ENCODE measurements around the gene RNF222.

The RNF222 gene

DNA sequence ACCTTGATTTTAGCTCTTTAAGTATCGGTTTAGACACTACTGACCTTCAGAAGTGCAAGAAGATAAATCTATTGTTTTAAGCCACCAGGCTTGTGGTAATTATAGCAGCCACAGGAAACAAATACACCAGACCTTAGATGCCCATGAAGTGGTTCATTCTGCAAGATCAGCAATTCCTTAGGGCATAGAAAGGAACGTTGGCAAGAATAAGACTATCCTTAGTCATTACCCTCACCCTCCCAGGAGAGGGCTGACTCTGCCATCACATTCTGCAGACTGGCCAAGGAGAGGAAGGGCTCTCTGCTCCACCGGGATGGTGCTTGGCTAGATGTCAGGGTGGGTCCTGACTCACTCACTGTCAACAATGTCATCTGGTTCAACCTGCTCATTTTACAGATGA is 23.9 kb upstream of the RNF222 start:
- Histone ChIP-seq H3K36me3 (ENCODE audit: insufficient read depth, insufficient read length, low read length) (no peaks in the 10 kb centered on the region), H3K9ac (ENCODE audit: insufficient read length, low read depth) (no peak overlapping the region), H3K4me1 (ENCODE audit: insufficient read depth, insufficient read length) (no peaks in the 10 kb centered on the region), H3K9me3 (ENCODE audit: insufficient read depth, low read length) (no peaks in the 10 kb centered on the region), H3K4me3 (ENCODE audit: insufficient read length, low read depth) (no peak overlapping the region), H3K27me3 (ENCODE audit: insufficient read depth, insufficient read length) (no peaks in the 10 kb centered on the region)
- no peak for DNase-seq (ENCODE audit: low read depth, low spot score)
- TF ChIP-seq YY1 (IDR thresholded peaks at IDR 0.05; ENCODE audit: insufficient read depth, insufficient read length) (no peak), SUZ12 (IDR thresholded peaks at IDR 0.05; ENCODE audit: extremely low read depth, insufficient read depth, insufficient read length) (no peak), ZNF274 (IDR thresholded peaks at IDR 0.05; ENCODE audit: low read depth, low read length) (no peak)

- Histone ChIP-seq H3K4me1 (ENCODE audit: insufficient read depth, insufficient read length) (no peaks in the 10 kb centered on the region), H3K9ac (ENCODE audit: insufficient read length, low read depth) (no peak overlapping the region), H3K9me3 (ENCODE audit: insufficient read depth, low read length) (no peaks in the 10 kb centered on the region), H3K4me3 (ENCODE audit: insufficient read length, low read depth) (no peak overlapping the region), H3K27me3 (ENCODE audit: insufficient read depth, insufficient read length) (no peaks in the 10 kb centered on the region), H3K36me3 (ENCODE audit: insufficient read depth, insufficient read length, low read length) (no peaks in the 10 kb centered on the region)
- TF ChIP-seq ZNF274 (IDR thresholded peaks at IDR 0.05; ENCODE audit: low read depth, low read length): no peak
- TF ChIP-seq SUZ12 (IDR thresholded peaks at IDR 0.05; ENCODE audit: extremely low read depth, insufficient read depth, insufficient read length): no peak
- no peak for TF ChIP-seq YY1 (IDR thresholded peaks at IDR 0.05; ENCODE audit: insufficient read depth, insufficient read length)
- no peak for DNase-seq (ENCODE audit: low read depth, low spot score)
Observed at GRCh38 chr17:8420041-8420934, 22.7 kb upstream of the RNF222 start.

- Histone ChIP-seq H3K36me3 (ENCODE audit: insufficient read depth, insufficient read length, low read length) (no peaks in the 10 kb centered on the region), H3K9ac (ENCODE audit: insufficient read length, low read depth) (no peak overlapping the region), H3K4me3 (ENCODE audit: insufficient read length, low read depth) (no peak overlapping the region), H3K4me1 (ENCODE audit: insufficient read depth, insufficient read length) (no peaks in the 10 kb centered on the region), H3K9me3 (ENCODE audit: insufficient read depth, low read length) (no peaks in the 10 kb centered on the region), H3K27me3 (ENCODE audit: insufficient read depth, insufficient read length) (no peaks in the 10 kb centered on the region)
- TF ChIP-seq SUZ12 (IDR thresholded peaks at IDR 0.05; ENCODE audit: extremely low read depth, insufficient read depth, insufficient read length) (no peak), YY1 (IDR thresholded peaks at IDR 0.05; ENCODE audit: insufficient read depth, insufficient read length) (no peak), ZNF274 (IDR thresholded peaks at IDR 0.05; ENCODE audit: low read depth, low read length) (no peak)
- no peak for DNase-seq (ENCODE audit: low read depth, low spot score)
Observed at GRCh38 chr17:8419305-8419704, 21.7 kb upstream of the RNF222 start.

- Histone ChIP-seq H3K4me1 (ENCODE audit: insufficient read depth, insufficient read length) (no peaks in the 10 kb centered on the region), H3K4me3 (ENCODE audit: insufficient read length, low read depth) (no peak overlapping the region), H3K27me3 (ENCODE audit: insufficient read depth, insufficient read length) (no peaks in the 10 kb centered on the region), H3K36me3 (ENCODE audit: insufficient read depth, insufficient read length, low read length) (no peaks in the 10 kb centered on the region), H3K9me3 (ENCODE audit: insufficient read depth, low read length) (no peaks in the 10 kb centered on the region), H3K9ac (ENCODE audit: insufficient read length, low read depth) (no peak overlapping the region)
- no peak for DNase-seq (ENCODE audit: low read depth, low spot score)
- TF ChIP-seq YY1 (IDR thresholded peaks at IDR 0.05; ENCODE audit: insufficient read depth, insufficient read length) (no peak), SUZ12 (IDR thresholded peaks at IDR 0.05; ENCODE audit: extremely low read depth, insufficient read depth, insufficient read length) (no peak), ZNF274 (IDR thresholded peaks at IDR 0.05; ENCODE audit: low read depth, low read length) (no peak)
Observed at GRCh38 chr17:8418471-8418870, 20.8 kb upstream of the RNF222 start.

- H3K9ac ChIP-seq (ENCODE audit: insufficient read length, low read depth): no peak overlapping the region
- DNase-seq (ENCODE audit: low read depth, low spot score): no peak
Observed at GRCh38 chr17:8417806-8418205, 20.2 kb upstream of the RNF222 start.

GRCh38 chr17:8413938-8414337 is 16.3 kb upstream of the RNF222 start:
- Histone ChIP-seq H3K9ac (ENCODE audit: insufficient read length, low read depth) (no peak overlapping the region), H3K4me3 (ENCODE audit: insufficient read length, low read depth) (no peak overlapping the region), H3K27me3 (ENCODE audit: insufficient read depth, insufficient read length) (no peaks in the 10 kb centered on the region), H3K9me3 (ENCODE audit: insufficient read depth, low read length) (no peaks in the 10 kb centered on the region), H3K4me1 (ENCODE audit: insufficient read depth, insufficient read length) (no peaks in the 10 kb centered on the region), H3K36me3 (ENCODE audit: insufficient read depth, insufficient read length, low read length) (no peaks in the 10 kb centered on the region)
- no peak for TF ChIP-seq YY1 (IDR thresholded peaks at IDR 0.05; ENCODE audit: insufficient read depth, insufficient read length)
- DNase-seq (ENCODE audit: low read depth, low spot score): no peak

More at GRCh38 chr17:8417806-8418205, 20.2 kb upstream of the RNF222 start:
- no peak overlapping the region for H3K4me3 ChIP-seq (ENCODE audit: insufficient read length, low read depth)
- H3K36me3 ChIP-seq (ENCODE audit: insufficient read depth, insufficient read length, low read length): no peaks in the 10 kb centered on the region
- H3K27me3 ChIP-seq (ENCODE audit: insufficient read depth, insufficient read length): no peaks in the 10 kb centered on the region
- H3K9me3 ChIP-seq (ENCODE audit: insufficient read depth, low read length): no peaks in the 10 kb centered on the region
- H3K4me1 ChIP-seq (ENCODE audit: insufficient read depth, insufficient read length): no peaks in the 10 kb centered on the region
- TF ChIP-seq SUZ12 (IDR thresholded peaks at IDR 0.05; ENCODE audit: extremely low read depth, insufficient read depth, insufficient read length): no peak
- no peak for TF ChIP-seq YY1 (IDR thresholded peaks at IDR 0.05; ENCODE audit: insufficient read depth, insufficient read length)
- no peak for TF ChIP-seq ZNF274 (IDR thresholded peaks at IDR 0.05; ENCODE audit: low read depth, low read length)

- H3K9me3 ChIP-seq (ENCODE audit: insufficient read depth, low read length): no peaks in the 10 kb centered on the region
- H3K27me3 ChIP-seq (ENCODE audit: insufficient read depth, insufficient read length): no peaks in the 10 kb centered on the region
- TF ChIP-seq ZNF274 (IDR thresholded peaks at IDR 0.05; ENCODE audit: low read depth, low read length): no peak
- no peak for TF ChIP-seq YY1 (IDR thresholded peaks at IDR 0.05; ENCODE audit: insufficient read depth, insufficient read length)
- no peak for TF ChIP-seq SUZ12 (IDR thresholded peaks at IDR 0.05; ENCODE audit: extremely low read depth, insufficient read depth, insufficient read length)
- H3K4me1 ChIP-seq (ENCODE audit: insufficient read depth, insufficient read length): peaks cover 3% of the 10 kb centered on the region
- H3K4me3 ChIP-seq (ENCODE audit: insufficient read length, low read depth): no peak overlapping the region
- no peak overlapping the region for H3K9ac ChIP-seq (ENCODE audit: insufficient read length, low read depth)
- H3K36me3 ChIP-seq (ENCODE audit: insufficient read depth, insufficient read length, low read length): no peaks in the 10 kb centered on the region
- no peak for DNase-seq (ENCODE audit: low read depth, low spot score)
Observed at GRCh38 chr17:8413328-8413727, 15.7 kb upstream of the RNF222 start.

Measured in NT2/D1 (cell line).